GM23248 (cell line): ENCODE measurements around the gene EP300.

Experiments
- EZH2 ChIP-seq: fragments of 200-600 bp; sonication (generic); IDR thresholded peaks from 2 replicates; pipeline ENCODE4 v1.6.1; 2018; ENCODE audit warnings: antibody characterized with exemption, mild to moderate bottlenecking; ENCODE audit not compliant: insufficient read depth, poor library complexity, severe bottlenecking
- EZH2phosphoT487 ChIP-seq: fragments of 200-600 bp; sonication (generic); IDR thresholded peaks from 2 replicates; pipeline ENCODE4 v1.6.1; 2018; ENCODE audit warnings: antibody characterized with exemption, moderate library complexity, mild to moderate bottlenecking, low read depth; ENCODE audit not compliant: insufficient read depth

GRCh38 chr22:41157083-41157482 is 64.7 kb downstream of the EP300 start:
- no peak for TF ChIP-seq EZH2
- TF ChIP-seq EZH2phosphoT487 = no peak
